ENCODE data around the gene COL19A1. TPM values are rescaled to one million over a fixed set of nuclear protein-coding genes. Genes with fewer than 3 reads are reported as not detected.

Gene COL19A1
- total RNA-seq, 1 experiment from 2014 or later = 0.12 TPM

DNA sequence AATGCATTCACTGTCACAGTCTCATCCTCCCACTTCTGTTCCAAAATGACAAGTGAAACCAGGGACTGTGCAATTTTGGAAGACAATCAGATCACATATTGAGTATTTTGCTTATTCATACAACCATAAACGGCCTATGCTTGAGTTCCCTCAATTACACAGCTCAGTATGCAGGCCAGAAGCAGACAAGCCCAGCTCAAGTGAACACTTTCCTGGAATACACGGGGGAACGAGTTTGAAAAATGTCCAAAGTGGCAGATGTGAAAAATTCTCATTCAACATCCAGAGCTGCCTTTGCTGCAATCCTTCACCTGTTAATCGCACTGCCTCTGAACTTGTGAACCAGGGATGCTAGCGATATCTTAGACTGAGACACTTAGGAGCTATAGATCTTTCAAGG, 246.4 kb downstream of the COL19A1 start:
- DNase-seq (ENCODE audit: extremely low read depth, low read depth) = no peak

GRCh38 chr6:70113171-70113570, 246.8 kb downstream of the COL19A1 start:
- no peak for DNase-seq (ENCODE audit: extremely low read depth, low read depth)

- DNase-seq (ENCODE audit: extremely low read depth, low read depth) = no peak
Measured at GRCh38 chr6:70118670-70119069, 252.3 kb downstream of the COL19A1 start.

- DNase-seq (ENCODE audit: extremely low read depth, low read depth) = no peak
Measured at GRCh38 chr6:70119218-70119835, 253.0 kb downstream of the COL19A1 start.

- no peak for DNase-seq (ENCODE audit: extremely low read depth, low read depth)
Measured at GRCh38 chr6:70124443-70124842, 258.1 kb downstream of the COL19A1 start.

GRCh38 chr6:70124882-70125545, 258.7 kb downstream of the COL19A1 start:
- DNase-seq (ENCODE audit: extremely low read depth, low read depth) = no peak

DNA sequence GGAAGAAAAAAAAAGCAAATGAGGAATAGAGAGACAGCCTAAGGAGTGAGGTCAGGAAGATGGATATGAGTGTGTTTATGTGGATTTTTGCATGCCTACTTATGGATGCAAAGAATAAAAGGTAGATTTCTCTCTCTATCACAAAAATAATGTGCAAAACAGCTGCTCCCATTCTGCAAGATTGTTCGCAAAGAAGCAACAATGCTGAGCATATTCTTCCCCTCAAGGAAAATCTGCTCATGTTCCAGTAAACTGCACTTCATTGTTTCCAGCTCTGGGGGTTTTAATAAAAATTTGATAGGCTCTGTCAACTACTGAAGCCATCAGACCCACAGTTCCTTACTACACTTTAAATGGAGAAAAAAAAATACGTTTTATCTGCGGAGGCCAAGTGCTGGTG, 259.2 kb downstream of the COL19A1 start:
- DNase-seq (ENCODE audit: extremely low read depth, low read depth) = no peak

- no peak for DNase-seq (ENCODE audit: extremely low read depth, low read depth)
Measured at GRCh38 chr6:70129341-70129740, 263.0 kb downstream of the COL19A1 start.

GRCh38 chr6:70130865-70131264, 264.5 kb downstream of the COL19A1 start:
- no peak for DNase-seq (ENCODE audit: extremely low read depth, low read depth)

DNA sequence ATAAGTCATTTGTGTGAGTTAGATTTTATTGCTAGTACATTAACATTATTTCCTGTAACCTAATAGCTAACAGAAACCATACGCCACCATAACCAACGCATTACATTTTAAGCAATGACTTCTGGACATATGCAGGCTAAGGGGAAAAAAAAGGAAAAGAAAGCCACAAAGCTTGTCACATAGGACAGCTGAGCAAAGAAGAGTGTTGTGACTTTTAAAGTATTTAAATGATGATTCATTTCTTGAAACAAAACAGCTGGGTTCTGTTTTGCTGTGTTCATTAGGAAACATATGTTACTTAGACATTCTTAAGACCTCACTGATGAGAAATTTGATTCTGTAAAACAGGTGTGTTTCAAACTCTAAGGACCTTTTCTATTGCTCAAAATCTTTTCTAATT, 265.2 kb downstream of the COL19A1 start:
- no peak for DNase-seq (ENCODE audit: extremely low read depth, low read depth)

DNA sequence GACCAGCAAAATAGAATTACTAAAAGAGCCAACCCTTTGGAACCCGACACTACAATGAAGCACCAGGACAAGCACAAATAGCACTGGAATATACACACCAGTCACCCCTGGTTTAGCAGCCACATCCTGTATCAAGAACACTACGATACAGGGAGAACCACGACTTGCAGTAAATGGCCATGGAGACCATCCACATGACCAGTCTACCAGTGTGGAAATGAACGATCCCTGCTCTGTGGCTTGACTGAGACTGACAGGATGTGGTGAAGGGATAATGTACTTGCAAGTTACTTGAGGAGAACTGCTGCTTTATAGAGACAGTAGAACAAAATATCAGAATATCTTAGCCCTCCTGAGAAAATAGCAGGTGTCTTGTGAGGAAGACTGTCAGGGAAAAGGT, 266.9 kb downstream of the COL19A1 start:
- no peak for DNase-seq (ENCODE audit: extremely low read depth, low read depth)

- no peak for DNase-seq (ENCODE audit: extremely low read depth, low read depth)
Measured at GRCh38 chr6:70134542-70134941, 268.2 kb downstream of the COL19A1 start.

- no peak for DNase-seq (ENCODE audit: extremely low read depth, low read depth)
Measured at GRCh38 chr6:70135219-70136160, 269.1 kb downstream of the COL19A1 start.

DNA sequence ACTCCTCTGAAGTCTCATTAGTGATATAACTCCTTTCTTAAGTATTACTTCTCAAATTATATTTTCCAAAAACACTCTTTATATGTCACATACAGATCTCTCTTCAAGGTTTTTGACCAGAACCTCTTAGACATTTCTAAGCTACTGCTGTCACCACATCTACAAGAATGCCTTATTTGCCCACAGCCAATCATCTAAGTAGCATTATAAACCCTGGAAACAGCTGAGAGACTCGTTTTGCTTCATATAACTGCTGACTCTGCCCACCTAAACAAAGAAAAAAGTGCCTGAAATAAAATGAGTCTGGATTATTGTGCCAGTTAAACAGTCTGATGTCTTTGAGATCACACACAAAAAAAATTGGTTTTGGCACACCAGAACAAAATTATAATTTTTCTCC, 270.6 kb downstream of the COL19A1 start:
- DNase-seq (ENCODE audit: extremely low read depth, low read depth) = no peak

- DNase-seq (ENCODE audit: extremely low read depth, low read depth) = no peak
Measured at GRCh38 chr6:70140496-70140895, 274.1 kb downstream of the COL19A1 start.

- no peak for DNase-seq (ENCODE audit: extremely low read depth, low read depth)
Measured at GRCh38 chr6:70142034-70142433, 275.7 kb downstream of the COL19A1 start.

GRCh38 chr6:70145178-70145577, 278.8 kb downstream of the COL19A1 start:
- DNase-seq (ENCODE audit: extremely low read depth, low read depth) = no peak

GRCh38 chr6:70149209-70149788, 282.9 kb downstream of the COL19A1 start:
- no peak for DNase-seq (ENCODE audit: extremely low read depth, low read depth)

DNA sequence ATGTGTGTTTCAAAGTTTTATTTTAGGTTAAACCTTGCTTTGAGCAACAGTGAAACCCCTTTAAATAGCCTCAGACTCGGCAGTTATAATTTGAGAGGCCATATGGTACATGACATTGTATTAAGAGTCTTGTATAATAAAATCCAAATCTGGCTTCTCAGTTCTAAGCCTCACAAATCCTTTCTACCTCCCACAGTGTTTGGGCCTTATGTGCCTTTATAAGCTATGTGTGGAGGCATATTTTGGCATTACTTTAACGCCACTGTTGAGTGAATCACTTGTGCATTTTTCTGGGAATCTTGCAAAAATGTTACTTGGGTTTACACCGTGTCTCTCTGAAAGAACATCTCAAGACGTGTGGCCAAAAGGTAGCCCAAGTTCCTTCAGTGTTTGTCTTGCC, 284.2 kb downstream of the COL19A1 start:
- DNase-seq (ENCODE audit: extremely low read depth, low read depth) = no peak

- DNase-seq (ENCODE audit: extremely low read depth, low read depth) = no peak
Measured at GRCh38 chr6:70151616-70152015, 285.3 kb downstream of the COL19A1 start.

DNA sequence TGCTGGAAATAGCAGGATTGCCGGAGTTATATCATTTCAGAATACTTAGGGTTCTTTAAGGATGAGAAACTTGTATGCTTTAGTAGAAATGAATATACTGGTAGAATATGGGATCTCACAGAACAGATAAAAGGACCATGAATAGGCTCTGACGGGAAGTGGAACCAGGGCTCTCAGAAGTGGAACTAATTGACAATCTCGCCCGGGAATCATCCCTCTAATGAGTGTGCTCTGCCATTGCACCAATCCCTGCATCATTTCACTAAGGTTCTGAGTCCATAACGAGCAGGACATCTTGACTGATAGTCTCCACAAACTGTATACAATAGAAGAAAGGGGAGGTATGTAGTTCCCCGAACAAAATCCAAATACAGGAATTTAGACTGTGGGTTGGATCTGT, 286.4 kb downstream of the COL19A1 start:
- no peak for DNase-seq (ENCODE audit: extremely low read depth, low read depth)

Measured in NCI-H460 (cell line).